Activated effector memory CD4-positive, alpha-beta T cell treated with anti-CD3 and anti-CD28 coated beads, Interleukin-2, amount 50 U/mL, for 16 hours (primary cell): ENCODE data around the gene TRMO.
"Not testable (repeated sequence)": the region's sequence is repeated elsewhere in the genome, so short reads cannot be mapped to it uniquely, and the experiment has no call there.

Source experiments
- DNase-seq: peaks from one replicate; pipeline ENCODE4 v3.0.0-alpha.2; 2020

The TRMO gene, protein sequence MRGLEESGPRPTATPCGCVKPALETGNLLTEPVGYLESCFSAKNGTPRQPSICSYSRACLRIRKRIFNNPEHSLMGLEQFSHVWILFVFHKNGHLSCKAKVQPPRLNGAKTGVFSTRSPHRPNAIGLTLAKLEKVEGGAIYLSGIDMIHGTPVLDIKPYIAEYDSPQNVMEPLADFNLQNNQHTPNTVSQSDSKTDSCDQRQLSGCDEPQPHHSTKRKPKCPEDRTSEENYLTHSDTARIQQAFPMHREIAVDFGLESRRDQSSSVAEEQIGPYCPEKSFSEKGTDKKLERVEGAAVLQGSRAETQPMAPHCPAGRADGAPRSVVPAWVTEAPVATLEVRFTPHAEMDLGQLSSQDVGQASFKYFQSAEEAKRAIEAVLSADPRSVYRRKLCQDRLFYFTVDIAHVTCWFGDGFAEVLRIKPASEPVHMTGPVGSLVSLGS

DNA sequence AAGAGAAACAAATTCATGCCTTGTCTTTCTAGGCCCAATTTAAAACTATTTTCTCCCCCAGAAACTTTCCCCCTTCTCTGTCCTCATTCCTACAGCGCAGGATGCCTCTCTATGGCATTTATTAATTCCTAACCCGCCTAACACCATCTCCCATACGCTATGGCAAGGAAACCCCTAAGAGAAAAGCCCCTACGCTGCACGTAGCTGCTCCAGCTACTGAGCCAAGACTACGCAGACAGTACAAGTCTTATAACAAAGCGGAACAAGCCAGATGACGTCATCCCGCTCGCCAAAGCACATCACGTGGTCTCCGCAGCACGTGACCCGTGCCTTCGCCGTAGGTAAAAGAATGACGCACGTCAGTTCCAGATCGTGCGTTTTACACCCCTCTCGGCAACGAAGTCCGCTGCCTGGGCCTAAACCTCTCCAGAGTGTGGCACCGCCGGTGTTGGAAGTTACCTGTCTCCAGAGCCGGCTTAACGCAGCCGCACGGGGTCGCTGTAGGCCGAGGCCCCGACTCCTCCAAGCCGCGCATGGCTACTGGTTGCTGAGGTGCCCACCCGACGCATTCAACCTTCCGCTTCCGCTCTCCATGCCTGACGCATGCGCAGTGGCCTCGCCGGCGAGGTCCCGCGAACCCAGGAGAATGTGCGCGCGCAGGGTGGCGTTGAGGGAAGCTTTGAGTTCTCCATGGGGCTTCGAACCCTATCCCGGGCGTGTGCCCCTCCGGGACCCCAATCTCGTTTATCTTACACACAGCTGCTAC is at the start of gene TRMO:
TRMO (minus strand) TSS at position 542 of the 766 bp plus-strand sequence; CDS start at position 535, 7 bp downstream.
- DNase-seq: peak; percentile 99

DNA sequence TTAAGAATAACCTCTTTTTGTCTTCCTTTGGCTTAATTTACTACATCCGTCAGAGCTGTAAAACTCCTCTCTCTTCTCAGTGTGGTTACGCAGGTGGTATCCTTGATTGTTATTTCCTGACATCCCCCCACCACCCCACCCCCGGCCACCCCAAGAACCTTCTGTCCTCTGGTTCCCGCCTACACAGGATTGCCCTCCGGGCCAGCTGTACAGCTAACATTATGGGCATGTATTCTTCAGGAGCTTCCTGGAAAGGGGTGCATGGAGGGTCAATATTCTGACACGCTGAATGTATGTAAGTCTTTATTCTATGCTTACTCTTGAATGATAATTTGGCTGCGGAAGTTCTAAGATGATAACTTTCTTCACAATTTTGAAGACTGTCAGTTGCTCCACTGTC is 47.9 kb upstream of the TRMO start:
- DNase-seq: no peak

DNA sequence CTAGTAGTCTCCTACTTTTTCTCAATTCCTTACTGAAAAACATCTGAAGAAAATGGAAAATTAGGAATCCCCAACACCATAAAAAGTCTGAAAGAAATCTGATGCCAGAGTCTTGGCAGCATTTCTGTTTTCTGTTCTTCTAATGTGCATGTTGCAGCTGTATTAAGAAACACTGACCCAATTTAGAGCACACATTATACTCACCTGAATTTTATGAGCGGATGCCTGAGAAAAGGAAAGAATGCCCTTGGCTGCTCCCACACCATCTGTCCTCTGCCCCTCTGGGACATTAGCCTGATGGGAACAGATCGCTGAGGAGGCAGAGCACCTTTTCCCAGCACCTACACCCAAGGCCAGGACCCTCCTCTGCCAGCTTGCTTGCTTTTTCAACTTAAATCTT is 46.7 kb upstream of the TRMO start:
- DNase-seq: no peak

DNA sequence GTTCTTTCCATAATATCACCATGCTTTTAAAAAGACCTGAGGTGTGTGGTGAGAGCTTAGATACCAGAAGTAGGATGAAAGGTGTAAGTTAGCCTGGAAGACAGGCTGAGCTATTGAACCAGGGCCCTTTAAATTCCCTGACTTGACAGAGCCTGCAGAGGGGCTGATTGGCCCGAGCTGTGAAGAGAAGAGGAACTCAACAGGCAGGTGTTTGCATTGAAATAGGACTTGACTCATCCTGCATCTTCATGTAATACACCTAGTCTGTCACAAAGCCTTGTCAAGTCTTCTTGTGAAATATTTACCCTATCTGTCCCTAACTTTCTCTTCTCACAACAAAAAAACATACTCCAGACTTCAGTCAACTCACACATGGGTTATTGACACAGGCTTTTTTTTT is 44.2 kb upstream of the TRMO start:
- no peak for DNase-seq

DNA sequence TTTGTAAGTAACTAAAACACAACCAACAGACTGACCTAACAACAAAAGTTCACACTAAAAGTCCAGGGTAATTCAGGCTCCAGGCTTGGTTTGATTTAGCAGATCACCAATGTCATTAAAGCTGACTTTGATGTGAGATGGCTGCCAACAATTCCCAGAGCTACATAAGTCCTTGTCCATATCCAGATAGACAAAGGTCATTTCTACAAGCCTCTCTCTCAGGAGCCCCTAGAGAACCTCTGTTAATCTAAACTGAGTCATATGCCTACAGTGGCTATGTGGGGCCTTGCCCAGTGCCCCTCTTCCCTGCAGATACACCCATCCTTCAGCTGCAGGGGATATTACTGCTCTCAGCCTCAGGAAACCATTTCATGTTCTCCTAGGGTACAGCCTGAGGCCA is 42.6 kb upstream of the TRMO start:
- DNase-seq: no peak

DNA sequence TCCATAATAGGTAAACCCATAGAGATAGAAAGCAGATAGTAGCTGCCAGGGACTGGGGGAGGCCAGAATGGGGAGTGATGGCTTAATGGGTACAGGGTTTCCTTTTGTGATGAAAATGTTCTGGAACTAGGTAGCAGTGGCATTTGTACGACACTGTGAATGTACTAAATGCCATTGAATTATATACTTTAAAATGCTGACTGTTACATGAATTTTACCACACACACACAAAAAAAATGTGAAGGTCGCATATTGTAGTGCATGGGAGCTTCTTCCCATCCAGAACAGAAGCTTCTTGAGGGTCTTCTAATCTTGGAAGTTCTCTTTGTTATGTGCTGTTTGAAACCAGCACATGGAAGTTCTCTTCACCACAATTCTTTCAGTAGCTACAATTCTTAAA is 40.9 kb upstream of the TRMO start:
- DNase-seq: no peak

DNA sequence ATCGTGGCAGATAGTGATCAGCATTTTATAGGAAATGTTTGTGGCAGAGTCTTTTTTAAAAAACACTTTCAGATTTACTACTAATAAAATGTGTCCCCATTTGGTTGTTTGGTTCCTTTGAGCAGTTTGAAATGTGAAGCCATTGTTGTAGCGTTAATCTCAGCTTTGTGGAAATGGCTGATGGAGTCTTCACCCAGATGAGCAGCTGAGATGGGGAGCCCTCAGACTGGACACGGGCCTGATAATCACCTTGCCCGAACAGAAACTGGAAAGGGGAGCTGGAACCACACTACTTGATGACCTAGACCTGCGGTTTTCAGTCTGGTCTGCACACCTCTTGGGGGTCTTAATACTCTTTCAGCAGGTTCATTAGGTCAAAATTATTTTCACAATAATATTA is 40.3 kb upstream of the TRMO start:
- DNase-seq: no peak

DNA sequence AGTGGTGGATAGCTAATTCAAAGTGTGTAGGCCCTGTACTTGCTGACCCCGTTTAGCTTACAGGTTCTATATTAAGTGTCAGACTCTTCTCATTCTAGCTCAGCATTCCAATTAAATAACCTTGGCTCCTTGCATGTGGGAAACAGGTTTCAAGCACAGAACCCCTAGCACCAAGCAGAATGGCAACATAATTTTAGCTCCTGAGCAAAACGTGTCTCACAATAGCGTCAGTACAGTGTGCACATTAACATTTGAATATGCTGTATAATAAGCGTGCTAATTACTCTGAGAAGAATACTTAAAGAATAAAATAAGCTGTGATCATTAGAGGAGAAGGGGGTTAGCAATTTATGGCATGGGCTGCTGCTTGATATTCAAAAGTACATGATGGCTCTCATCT is 39.8 kb upstream of the TRMO start:
- no peak for DNase-seq

DNA sequence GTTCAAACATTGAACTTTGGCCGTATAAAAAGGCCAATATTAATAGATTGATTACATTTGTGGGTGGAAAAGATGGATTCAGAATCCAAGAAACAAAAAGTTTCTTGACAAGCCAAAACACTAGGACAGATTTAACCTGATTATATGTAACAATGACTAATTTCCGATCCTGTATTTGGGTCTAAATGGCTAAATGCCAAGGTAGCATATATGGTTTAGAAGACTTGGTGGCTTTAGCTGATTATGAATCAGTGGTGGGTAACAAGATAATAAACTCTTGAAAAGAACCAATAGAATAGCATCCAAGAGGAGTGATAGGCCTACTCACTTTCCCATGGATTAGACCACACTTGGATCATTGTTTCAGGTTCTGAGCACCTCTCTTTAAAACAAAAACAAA is 39.1 kb upstream of the TRMO start:
- DNase-seq: no peak

DNA sequence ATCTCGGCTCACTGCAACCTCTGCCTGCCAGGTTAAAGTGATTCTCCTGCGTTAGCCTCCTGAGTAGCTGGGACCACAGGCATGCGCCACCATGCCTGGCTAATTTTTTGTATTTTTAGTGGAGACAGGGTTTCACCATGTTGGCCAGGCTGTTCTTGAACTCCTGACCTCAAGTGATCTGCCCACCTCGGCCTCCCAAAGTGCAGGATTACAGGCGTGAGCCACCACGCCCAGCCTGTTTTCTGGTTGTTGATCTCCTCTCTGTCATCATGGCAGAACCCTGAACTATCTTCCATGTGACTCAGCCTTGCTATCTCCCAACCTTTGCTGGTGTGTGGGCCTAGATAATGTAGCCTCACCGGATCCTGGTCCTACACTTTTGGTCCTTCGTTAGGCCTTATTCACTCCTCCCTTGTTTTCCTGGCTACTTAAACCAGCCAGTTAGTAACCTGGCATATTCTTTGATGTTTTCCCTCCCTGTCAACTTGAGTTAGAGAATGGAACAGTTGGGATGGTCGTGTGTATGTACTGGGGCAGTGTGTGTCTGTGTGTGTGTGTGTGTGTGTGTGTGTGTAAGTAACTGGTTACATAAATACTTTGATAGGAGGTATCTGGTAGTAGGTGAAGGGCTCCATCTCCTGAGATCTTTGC is 38.5 kb upstream of the TRMO start:
- not testable (repeated sequence) for DNase-seq

DNA sequence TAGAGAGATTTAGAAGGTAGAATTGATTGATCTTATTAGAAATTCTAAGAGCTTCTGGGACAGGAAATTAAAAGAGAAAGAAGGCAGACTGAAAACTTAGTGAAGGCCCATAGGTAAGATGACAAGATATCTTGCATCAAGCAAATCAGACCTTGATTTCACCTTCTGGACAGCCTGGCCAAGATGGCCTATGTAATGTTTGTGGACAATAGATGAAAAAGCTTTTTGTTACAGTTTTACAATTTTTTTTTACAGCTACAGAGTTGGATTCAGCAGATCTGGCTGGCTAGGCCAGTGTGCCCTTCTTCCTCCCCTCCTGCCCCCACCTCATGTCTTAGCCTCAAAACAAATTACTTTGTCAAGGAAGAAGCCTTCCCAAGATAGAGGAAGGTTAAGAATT is 37.3 kb upstream of the TRMO start:
- no peak for DNase-seq

DNA sequence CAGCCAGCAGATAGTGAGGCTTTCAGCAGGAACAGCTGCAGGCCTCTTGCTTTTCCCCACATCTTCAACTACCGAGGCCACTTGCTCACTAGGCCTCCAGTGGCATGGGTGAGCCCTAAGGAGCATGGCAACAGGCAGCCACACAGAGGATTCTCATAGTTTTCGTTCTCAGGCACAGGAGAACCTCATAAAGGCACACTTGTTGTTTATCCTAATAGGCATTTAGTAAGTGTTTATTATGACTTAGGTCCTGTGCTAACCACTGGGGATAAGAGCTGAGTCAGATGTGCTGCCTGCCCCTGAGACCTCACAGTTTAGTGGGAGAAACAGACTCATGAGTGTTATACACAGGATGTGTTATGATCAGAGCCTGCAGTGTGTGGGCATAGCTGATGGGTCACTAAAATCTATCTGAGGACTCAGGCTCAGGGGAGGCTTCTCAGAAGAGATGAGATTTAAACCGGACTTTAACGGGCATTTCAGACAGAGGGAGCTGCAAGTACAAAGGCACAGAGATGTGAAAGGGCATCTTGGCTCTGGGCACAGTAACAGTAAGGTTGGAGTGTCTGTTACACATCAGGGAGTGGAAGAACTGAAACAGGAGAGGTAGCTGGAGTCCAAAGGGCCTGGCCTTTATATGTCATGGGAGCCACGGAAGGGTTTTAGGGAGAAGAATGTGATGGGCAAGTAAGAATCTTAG is 36.7 kb upstream of the TRMO start:
- no peak for DNase-seq

DNA sequence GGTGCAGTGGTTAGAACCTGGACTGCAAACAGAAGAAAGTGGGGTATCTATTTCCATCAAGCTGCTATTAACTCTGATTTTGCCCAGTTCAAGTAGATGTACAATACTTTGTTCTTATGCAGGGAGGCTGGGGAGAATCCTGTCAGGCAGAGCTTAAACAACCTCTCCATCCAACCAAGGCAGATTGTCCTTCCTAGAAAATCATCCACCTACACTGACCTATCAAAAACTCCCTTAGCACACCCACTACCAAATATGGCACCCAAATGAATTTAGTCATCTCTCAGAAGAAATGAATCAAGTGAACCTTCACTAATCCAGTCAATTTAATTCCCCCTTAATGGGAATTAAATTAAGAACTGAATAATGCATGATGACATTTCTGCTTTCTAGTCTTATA is 34.0 kb upstream of the TRMO start:
- no peak for DNase-seq

DNA sequence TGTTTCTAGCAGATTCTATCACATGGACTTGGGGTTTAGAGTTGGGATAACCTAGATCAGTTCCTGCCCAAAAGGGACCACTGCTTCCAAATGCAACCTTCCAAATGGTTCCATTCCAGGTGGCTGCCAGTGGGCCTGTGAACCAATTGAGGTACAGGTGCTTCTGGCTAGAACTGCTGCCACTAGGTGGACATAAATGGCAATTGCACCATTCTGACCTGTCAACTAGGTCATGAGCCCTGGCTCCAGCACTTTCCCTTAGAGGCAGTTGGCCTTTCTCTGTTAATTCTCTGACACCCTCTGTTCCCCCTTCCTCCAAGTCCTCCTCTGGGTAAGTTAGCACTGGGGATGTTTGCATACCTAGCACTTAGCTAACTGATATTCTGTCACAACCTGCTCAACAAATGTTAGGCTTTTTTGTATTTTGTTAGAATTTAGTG is 32.3 kb upstream of the TRMO start:
- DNase-seq: peak; percentile 79

DNA sequence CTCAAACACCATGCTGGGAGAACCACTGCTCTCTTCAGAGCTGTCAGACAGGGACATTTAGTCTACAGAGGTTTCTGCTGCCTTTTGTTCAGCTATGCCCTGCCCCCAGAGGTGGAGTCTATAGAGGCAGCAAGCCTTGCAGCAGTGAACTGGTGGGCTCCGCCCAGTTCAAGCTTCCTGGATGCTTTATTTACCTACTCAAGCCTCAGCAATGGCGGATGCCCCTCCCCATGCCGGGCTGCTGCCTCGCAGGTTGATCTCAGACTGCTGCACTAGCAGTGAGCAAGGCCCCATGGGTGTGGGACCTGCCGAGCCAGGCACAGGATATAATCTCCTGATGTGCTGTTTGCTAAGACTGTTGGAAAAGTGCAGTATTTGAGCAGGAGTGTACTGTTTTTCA is 28.6 kb upstream of the TRMO start:
- DNase-seq: not testable (repeated sequence)

DNA sequence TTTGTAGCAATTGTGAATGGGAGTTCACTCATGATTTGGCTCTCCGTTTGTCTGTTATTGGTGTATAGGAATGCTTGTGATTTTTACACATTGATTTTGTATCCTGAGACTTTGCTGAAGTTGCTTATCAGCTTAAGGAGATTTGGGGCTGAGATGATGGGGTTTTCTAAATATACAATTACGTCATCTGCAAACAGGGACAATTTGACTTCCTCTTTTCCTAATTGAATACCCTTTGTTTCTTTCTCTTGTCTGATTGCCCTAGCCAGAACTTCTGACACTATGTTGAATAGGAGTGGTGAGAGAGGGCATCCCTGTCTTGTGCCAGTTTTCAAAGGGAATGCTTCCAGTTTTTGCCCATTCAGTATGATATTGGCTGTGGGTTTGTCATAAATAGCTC is 24.8 kb upstream of the TRMO start:
- not testable (repeated sequence) for DNase-seq

DNA sequence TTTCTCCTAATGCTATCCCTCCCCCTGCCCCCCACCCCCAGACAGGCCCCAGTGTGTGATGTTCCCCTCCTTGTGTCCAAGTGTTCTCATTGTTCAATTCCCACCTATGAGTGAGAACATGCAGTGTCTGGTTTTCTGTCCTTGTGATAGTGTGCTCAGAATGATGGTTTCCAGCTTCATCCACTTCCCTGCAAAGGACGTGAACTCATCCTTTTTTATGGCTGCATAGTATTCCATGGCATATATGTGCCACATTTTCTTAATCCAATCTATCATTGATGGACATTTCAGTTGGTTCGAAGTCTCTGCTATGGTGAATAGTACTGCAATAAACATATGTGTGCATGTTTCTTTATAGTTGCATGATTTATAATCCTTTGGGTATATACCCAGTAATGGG is 23.2 kb upstream of the TRMO start:
- DNase-seq: not testable (repeated sequence)

DNA sequence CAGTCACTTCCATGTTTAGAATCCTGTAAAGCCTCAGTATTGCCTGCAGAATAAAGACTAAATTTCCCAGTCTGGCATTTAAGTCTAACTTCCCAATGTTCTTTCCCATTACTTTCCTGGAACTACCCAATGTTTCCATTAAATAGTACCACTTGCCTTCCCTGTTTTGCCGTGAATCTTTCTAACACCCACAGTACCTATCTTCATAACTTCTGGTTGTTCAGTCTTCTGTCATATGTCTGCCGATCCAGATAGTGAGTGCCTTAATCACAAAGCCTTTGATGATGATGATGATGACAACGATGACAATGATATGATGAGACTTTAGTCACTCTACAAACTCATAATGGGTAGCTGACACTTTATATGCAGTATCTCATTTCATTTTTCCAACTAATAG is 22.3 kb upstream of the TRMO start:
- DNase-seq: no peak

DNA sequence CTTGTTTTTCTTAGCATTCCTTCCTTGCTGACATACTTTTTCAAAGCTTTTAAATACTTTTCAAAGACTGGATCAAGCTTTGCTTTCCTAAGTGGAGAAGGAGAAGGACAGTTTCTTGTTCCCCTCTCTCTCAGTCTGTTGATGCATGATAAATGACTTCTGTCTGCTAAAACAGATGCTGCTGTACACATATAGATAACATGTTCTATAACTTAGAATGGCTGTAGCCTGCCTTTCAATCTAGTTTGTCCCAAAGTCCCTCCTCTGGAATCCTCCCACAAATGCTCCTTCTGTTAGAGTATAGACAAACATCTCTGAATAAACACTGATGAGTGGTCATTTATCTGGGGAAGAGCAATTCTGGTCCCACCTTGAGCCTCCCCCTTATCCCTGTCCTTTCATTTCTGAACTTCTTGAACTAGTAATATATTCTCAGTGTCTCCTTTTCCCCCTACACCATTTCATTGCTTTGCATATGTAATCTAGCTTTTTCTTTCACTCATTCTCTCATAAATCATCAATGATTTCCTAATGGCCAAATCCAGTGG is 21.1 kb upstream of the TRMO start:
- no peak for DNase-seq

DNA sequence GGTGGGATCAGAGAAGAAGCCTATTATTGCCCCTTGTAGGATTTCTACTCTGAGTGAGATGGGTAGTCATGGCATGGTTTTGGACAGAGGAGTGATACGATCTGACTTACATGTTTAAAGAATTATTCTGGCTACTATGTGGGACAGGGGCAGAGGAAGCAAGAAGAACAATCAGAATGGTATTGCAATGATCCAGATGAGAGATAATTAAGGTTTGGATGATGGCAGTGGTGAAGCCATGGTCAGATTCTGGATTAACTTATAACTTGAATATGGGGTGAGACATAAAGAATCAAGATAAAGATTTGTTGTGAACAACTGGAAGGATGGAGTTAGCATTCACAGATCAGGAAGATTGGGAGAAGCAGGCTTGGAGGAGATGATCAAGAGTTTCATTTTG is 19.0 kb upstream of the TRMO start:
- DNase-seq: no peak

DNA sequence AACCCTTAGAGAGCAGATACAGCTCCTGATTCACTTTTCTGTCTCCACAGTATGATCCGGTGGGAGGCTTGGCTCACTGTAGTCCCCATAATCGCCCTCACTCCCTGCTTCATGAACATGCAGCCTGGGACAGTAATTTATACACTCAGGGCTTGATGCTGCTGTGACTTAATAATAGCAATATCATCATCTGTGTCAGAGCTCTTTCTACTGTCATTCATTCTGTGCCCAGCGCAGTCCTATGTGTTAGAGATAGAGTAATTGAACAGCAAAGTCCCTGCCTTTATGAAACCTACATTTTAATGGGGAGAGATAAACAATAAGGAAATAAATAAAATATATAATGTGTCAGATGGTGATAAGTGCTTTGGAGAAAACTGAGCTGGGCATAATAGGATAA is 18.4 kb upstream of the TRMO start:
- no peak for DNase-seq

DNA sequence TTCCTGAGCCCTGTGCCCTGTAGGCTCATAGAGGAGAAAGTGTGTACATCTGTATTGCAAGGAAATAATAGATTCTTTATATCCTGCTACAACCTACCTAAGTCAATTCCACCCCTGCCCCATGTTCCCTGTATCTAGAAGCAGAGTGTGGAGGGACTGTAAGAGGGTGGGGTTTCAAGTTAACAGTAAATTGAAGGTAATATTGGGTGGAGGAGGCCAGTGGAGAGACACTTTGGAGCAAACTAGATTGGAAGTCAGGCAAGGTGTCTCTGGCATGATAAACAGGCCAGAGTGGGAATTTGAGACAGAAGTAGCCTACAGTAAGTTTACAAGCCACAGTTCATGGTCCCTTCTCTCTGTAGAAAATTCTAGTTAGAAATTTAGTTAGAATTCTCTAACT is 17.9 kb upstream of the TRMO start:
- DNase-seq: no peak
